HEK293 (cell line): ENCODE measurements around the gene SLC1A7.

ENCODE experiments used
- CTCF ChIA-PET: fragments of 350-600 bp; formaldehyde crosslinking; extraction: SDS; loops from one replicate; lab custom pipeline; 2021; ENCODE audit warnings: antibody characterized with exemption; lab: Yijun Ruan, JAX
- POLR2A ChIA-PET: fragments of 300-600 bp; formaldehyde crosslinking; extraction: SDS; loops from one replicate; lab custom pipeline; 2020; ENCODE audit warnings: antibody characterized with exemption, inconsistent platforms; lab: Yijun Ruan, JAX
- H3K27ac ChIP-seq: fragments of 200-500 bp; sonication (Bioruptor generic); 2 replicates; pipeline ENCODE4 v1.5.1; 2014; ENCODE audit warnings: low read depth, low read length, control low read depth, inconsistent platforms; ENCODE audit errors: extremely low read depth
- H3K36me3 ChIP-seq, 2 experiments: fragments of 200-500 bp in 1 of 2; sonication (Bioruptor generic) in 1 of 2; 1 replicate in 1 of 2; 2 replicates in 1 of 2; pipeline ENCODE4 v1.5.1; 2014 to 2017; ENCODE audit warnings: inconsistent platforms in 2 of 2, low read length in 2 of 2; ENCODE audit not compliant: control insufficient read depth in 2 of 2, insufficient read depth in 1 of 2
- H3K4me1 ChIP-seq: fragments of 200-500 bp; sonication (Bioruptor generic); 2 replicates; pipeline ENCODE4 v1.5.1; 2014; ENCODE audit warnings: mild to moderate bottlenecking, low read length, inconsistent platforms; ENCODE audit not compliant: control insufficient read depth, insufficient read depth
- H3K4me3 ChIP-seq: 2 replicates; pipeline ENCODE4 v1.5.1; 2011; ENCODE audit warnings: low read depth, mild to moderate bottlenecking, control low read depth, low read length, moderate library complexity
- H3K9me3 ChIP-seq: fragments of 200-500 bp; sonication (Bioruptor generic); 2 replicates; pipeline ENCODE4 v1.5.1; 2014; ENCODE audit warnings: low read depth, low read length, inconsistent platforms; ENCODE audit not compliant: control insufficient read depth, insufficient read depth
- SETDB1 ChIP-seq: IDR thresholded peaks from one replicate; pipeline ENCODE4 v1.6.1; 2017; ENCODE audit warnings: mild to moderate bottlenecking, low read length, moderate library complexity, mixed read lengths; ENCODE audit not compliant: insufficient read length
- ZBTB11 ChIP-seq: fragments of 450-650 bp; formaldehyde crosslinking; conservative IDR thresholded peaks from 2 replicates; pipeline ENCODE4 v1.5.1; 2016; ENCODE audit warnings: low read depth, missing biosample characterization, missing genetic modification characterization
- ZBTB8A ChIP-seq: fragments of 450-650 bp; formaldehyde crosslinking; IDR thresholded peaks from 2 replicates; pipeline ENCODE4 v1.5.1; 2016; ENCODE audit warnings: missing biosample characterization, missing genetic modification characterization
- ZFP3 ChIP-seq: fragments of 450-650 bp; formaldehyde crosslinking; IDR thresholded peaks from 2 replicates; pipeline ENCODE4 v1.5.1; 2016; ENCODE audit warnings: low read depth, missing biosample characterization, missing genetic modification characterization
- ZIC2 ChIP-seq: fragments of 450-650 bp; formaldehyde crosslinking; IDR thresholded peaks from 2 replicates; pipeline ENCODE4 v1.5.1; 2016; ENCODE audit warnings: missing biosample characterization, missing genetic modification characterization
- ZNF155 ChIP-seq: fragments of 450-650 bp; formaldehyde crosslinking; IDR thresholded peaks from 2 replicates; pipeline ENCODE4 v1.5.1; 2016; ENCODE audit warnings: missing biosample characterization, missing genetic modification characterization
- ZNF19 ChIP-seq: fragments of 450-650 bp; formaldehyde crosslinking; IDR thresholded peaks from 2 replicates; pipeline ENCODE4; 2016; ENCODE audit warnings: missing biosample characterization, missing genetic modification characterization, low read depth
- ZNF2 ChIP-seq: fragments of 450-650 bp; formaldehyde crosslinking; IDR thresholded peaks from 2 replicates; pipeline ENCODE4 v1.5.1; 2016; ENCODE audit warnings: missing biosample characterization, missing genetic modification characterization
- ZNF266 ChIP-seq: fragments of 450-650 bp; formaldehyde crosslinking; IDR thresholded peaks from 2 replicates; pipeline ENCODE4 v1.5.1; 2016; ENCODE audit warnings: missing biosample characterization, missing genetic modification characterization, low read depth
- ZNF274 ChIP-seq, 2 experiments: fragments of 200-500 bp in 1 of 2; fragments of 450-650 bp in 1 of 2; sonication (Bioruptor generic) in 1 of 2; formaldehyde crosslinking in 1 of 2; IDR thresholded peaks; 2 replicates each; pipeline versions ENCODE4 v1.5.1 to v1.6.1; 2014 to 2016; ENCODE audit warnings: borderline replicate concordance in 1 of 2, inconsistent platforms in 1 of 2, low read length in 1 of 2, missing biosample characterization in 1 of 2, missing genetic modification characterization in 1 of 2
- ZNF341 ChIP-seq: fragments of 450-650 bp; formaldehyde crosslinking; IDR thresholded peaks from 2 replicates; pipeline ENCODE4; 2016; ENCODE audit warnings: low read depth, missing biosample characterization, missing genetic modification characterization
- ZNF354C ChIP-seq: fragments of 450-650 bp; formaldehyde crosslinking; IDR thresholded peaks from 2 replicates; pipeline ENCODE4 v1.5.1; 2016; ENCODE audit warnings: missing biosample characterization, missing genetic modification characterization, low read depth, borderline replicate concordance
- ZNF449 ChIP-seq: fragments of 450-650 bp; formaldehyde crosslinking; IDR thresholded peaks from 2 replicates; pipeline ENCODE4 v1.5.1; 2017; ENCODE audit warnings: missing biosample characterization, mild to moderate bottlenecking, missing genetic modification characterization, moderate library complexity
- ZNF510 ChIP-seq: fragments of 450-650 bp; formaldehyde crosslinking; IDR thresholded peaks from 2 replicates; pipeline ENCODE4 v1.5.1; 2018; ENCODE audit warnings: mild to moderate bottlenecking, missing genetic modification characterization, missing biosample characterization; ENCODE audit not compliant: insufficient replicate concordance
- ZNF670 ChIP-seq: fragments of 450-650 bp; formaldehyde crosslinking; IDR thresholded peaks from 2 replicates; pipeline ENCODE4 v1.5.1; 2016; ENCODE audit warnings: missing biosample characterization, missing genetic modification characterization, low read depth
- TF ChIP-seq, protein P1 (sequence below): fragments of 450-650 bp; formaldehyde crosslinking; IDR thresholded peaks from 2 replicates; pipeline ENCODE4 v1.5.1; 2016; ENCODE audit warnings: missing biosample characterization, missing genetic modification characterization
- TF ChIP-seq, protein P2 (sequence below): fragments of 450-650 bp; formaldehyde crosslinking; IDR thresholded peaks from 2 replicates; pipeline ENCODE4 v1.5.1; 2016; ENCODE audit warnings: missing biosample characterization, missing genetic modification characterization

The SLC1A7 gene

GRCh38 chr1:53128401-53128800, 14.0 kb downstream of the SLC1A7 start (continued):
- TF ChIP-seq ZBTB11 (tag by site-specific recombination) = no peak
- TF ChIP-seq, protein P1, sequence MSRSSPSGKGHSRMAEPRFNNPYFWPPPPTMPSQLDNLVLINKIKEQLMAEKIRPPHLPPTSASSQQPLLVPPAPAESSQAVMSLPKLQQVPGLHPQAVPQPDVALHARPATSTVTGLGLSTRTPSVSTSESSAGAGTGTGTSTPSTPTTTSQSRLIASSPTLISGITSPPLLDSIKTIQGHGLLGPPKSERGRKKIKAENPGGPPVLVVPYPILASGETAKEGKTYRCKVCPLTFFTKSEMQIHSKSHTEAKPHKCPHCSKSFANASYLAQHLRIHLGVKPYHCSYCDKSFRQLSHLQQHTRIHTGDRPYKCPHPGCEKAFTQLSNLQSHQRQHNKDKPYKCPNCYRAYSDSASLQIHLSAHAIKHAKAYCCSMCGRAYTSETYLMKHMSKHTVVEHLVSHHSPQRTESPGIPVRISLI (tag by site-specific recombination) = no peak
- TF ChIP-seq, all 188 proteins: peak for 0

GRCh38 chr1:53127546-53127945, 14.9 kb downstream of the SLC1A7 start:
- no peaks in the 10 kb centered on the region for H3K36me3 ChIP-seq

DNA sequence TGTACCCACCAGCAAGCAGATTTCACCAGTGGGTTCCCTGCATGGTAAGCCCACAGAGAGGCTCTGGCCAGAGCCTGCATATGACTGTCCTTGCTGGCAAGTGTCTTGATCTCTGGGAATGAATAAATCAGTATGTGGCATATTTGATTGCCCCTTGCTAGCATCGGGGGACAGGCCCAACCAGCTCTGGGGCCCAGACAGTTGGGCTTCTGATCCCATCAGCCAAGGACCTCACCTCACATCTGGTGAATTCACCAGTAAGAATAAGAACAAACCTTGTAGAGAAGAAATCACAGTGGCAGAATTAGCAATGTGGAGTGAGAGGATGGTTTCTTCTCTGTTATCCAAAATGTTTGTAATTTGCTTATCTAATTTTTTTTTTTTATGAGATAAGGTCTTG, 15.9 kb downstream of the SLC1A7 start:
- TF ChIP-seq ZFP3 (no peak), ZNF354C (tag by site-specific recombination) (no peak), ZNF274 (IDR thresholded peaks at IDR 0.05; ENCODE audit: low read length) (no peak), ZNF274 (tag by site-specific recombination; IDR thresholded peaks at IDR 0.05; ENCODE audit: borderline replicate concordance) (no peak), ZNF510 (tag by site-specific recombination) (no peak), ZNF670 (no peak), ZNF449 (peak; percentile 98), ZNF155 (tag by site-specific recombination) (no peak)
- no peaks in the 10 kb centered on the region for H3K4me1 ChIP-seq
- no peaks in the 10 kb centered on the region for H3K36me3 ChIP-seq
- no peak overlapping the region for H3K27ac ChIP-seq
- CTCF ChIA-PET = no interaction called here
- no peak overlapping the region for H3K4me3 ChIP-seq
- H3K9me3 ChIP-seq = no peaks in the 10 kb centered on the region
- POLR2A ChIA-PET = no interaction called here

More at GRCh38 chr1:53127546-53127945, 14.9 kb downstream of the SLC1A7 start:
- ChIA-PET POLR2A (no interaction called here), CTCF (interaction anchor here (0.6 to 1.3 kb wide), 3 partner anchors 11 to 122 kb away, joined by 3 read pairs; no protein-coding TSS in a partner anchor)
- Histone ChIP-seq H3K4me1 (no peaks in the 10 kb centered on the region), H3K9me3 (no peaks in the 10 kb centered on the region), H3K27ac (no peak overlapping the region), H3K4me3 (no peak overlapping the region)
- no peak for TF ChIP-seq ZNF266 (tag by site-specific recombination)
- TF ChIP-seq ZIC2 (tag by site-specific recombination) = peak; percentile 94

DNA sequence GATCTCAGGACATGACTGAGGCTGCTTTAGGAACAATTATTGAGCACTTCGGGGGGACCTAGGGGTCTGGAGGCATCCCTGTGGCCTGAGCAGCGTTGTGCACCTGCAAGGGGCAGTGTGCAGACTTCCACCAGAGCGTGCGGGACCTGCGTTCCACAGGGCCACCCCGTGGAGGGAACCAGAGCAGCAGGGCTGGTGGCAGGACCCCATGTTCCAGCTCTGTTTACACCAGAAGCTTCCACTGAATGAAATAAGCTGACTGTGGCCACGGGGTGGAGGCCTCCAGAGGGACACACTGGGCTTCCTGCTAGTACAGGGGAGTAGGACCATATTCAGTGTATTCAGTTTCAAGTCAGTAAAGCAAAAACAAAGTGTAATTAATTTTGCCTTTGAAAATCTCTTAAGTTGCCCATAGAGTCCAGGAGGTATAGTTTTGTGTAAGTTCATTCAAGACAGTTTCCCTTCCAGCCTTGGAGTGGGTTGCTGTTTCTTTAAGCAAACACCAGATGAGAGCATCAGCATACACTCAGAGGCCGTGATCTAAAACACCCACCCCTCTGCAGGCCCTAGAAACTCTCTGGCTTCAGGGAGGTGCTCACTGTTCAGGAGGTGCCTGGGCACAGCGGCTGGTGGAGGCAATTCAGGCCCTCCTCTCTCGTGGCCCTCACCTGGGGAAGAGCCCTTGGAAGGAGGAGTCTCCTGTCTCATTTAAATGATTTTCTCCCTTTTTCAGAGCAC, 16.6 kb downstream of the SLC1A7 start:
- ChIA-PET POLR2A (no interaction called here), CTCF (interaction anchor here (0.7 kb wide), 1 partner anchor 61 kb away, joined by 4 read pairs; no protein-coding TSS in a partner anchor)
- Histone ChIP-seq H3K4me3 (no peak overlapping the region), H3K36me3 (no peaks in the 10 kb centered on the region), H3K27ac (no peak overlapping the region), H3K4me1 (no peaks in the 10 kb centered on the region), H3K9me3 (no peaks in the 10 kb centered on the region)
- TF ChIP-seq, protein P2, sequence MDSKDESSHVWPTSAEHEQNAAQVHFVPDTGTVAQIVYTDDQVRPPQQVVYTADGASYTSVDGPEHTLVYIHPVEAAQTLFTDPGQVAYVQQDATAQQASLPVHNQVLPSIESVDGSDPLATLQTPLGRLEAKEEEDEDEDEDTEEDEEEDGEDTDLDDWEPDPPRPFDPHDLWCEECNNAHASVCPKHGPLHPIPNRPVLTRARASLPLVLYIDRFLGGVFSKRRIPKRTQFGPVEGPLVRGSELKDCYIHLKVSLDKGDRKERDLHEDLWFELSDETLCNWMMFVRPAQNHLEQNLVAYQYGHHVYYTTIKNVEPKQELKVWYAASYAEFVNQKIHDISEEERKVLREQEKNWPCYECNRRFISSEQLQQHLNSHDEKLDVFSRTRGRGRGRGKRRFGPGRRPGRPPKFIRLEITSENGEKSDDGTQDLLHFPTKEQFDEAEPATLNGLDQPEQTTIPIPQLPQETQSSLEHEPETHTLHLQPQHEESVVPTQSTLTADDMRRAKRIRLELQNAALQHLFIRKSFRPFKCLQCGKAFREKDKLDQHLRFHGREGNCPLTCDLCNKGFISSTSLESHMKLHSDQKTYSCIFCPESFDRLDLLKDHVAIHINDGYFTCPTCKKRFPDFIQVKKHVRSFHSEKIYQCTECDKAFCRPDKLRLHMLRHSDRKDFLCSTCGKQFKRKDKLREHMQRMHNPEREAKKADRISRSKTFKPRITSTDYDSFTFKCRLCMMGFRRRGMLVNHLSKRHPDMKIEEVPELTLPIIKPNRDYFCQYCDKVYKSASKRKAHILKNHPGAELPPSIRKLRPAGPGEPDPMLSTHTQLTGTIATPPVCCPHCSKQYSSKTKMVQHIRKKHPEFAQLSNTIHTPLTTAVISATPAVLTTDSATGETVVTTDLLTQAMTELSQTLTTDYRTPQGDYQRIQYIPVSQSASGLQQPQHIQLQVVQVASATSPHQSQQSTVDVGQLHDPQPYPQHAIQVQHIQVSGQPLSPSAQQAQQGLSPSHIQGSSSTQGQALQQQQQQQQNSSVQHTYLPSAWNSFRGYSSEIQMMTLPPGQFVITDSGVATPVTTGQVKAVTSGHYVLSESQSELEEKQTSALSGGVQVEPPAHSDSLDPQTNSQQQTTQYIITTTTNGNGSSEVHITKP (tag by site-specific recombination) = no peak
- TF ChIP-seq ZNF19 (tag by site-specific recombination) (no peak), SETDB1 (no peak), ZBTB8A (tag by site-specific recombination) (no peak), ZNF2 (tag by site-specific recombination) (peak; percentile 98), ZNF341 (peak; percentile 36; the same call in 1 of the 2 replicates)
